ENCODE results near the gene KRR1.
"Not testable (repeated sequence)": the region's sequence is repeated elsewhere in the genome, so short reads cannot be mapped to it uniquely, and the experiment has no call there.

DNA sequence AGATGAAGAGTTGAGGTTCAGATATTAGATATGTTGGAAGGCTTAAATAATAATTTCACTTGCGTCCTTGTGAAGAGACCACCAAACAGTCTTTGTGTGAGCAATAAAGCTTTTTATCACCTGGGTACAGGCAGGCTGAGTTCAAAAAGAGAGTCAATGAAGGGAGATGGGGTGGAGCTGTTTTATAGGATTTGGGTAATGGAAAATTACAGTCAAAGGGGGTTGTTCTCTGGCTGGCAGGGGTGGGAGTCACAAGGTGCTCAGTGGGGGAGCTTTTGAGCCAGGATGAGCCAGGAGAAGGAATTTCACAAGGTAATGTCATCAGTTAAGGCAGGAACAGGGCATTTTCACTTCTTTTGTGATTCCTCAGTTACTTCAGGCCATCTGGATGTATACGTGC lies 27.0 kb downstream of the KRR1 start:
- not testable (repeated sequence) for TF ChIP-seq POLR2A (IDR thresholded peaks at IDR 0.05; ENCODE audit: insufficient read depth in 1 of 2, low read depth in 2 of 2, low read length in 2 of 2); USF2 (IDR thresholded peaks at IDR 0.05; ENCODE audit: low read depth, low read length); USF2 (CRISPR knock-in tag; IDR thresholded peaks at IDR 0.05; ENCODE audit: borderline replicate concordance); JUND (CRISPR knock-in tag; IDR thresholded peaks at IDR 0.05); KLF15 (CRISPR knock-in tag; IDR thresholded peaks at IDR 0.05; ENCODE audit: borderline replicate concordance); BRF2 (CRISPR knock-in tag; IDR thresholded peaks at IDR 0.05); YY1 (IDR thresholded peaks at IDR 0.05; ENCODE audit: insufficient read depth, insufficient replicate concordance, low read depth, low read length); CEBPZ (IDR thresholded peaks at IDR 0.05; ENCODE audit: low read length); SRSF1 (optimal IDR thresholded peaks at IDR 0.05; ENCODE audit: low read depth, low read length)
- TF ChIP-seq, protein P1, sequence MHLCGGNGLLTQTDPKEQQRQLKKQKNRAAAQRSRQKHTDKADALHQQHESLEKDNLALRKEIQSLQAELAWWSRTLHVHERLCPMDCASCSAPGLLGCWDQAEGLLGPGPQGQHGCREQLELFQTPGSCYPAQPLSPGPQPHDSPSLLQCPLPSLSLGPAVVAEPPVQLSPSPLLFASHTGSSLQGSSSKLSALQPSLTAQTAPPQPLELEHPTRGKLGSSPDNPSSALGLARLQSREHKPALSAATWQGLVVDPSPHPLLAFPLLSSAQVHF (CRISPR knock-in tag; IDR thresholded peaks at IDR 0.05): not testable (repeated sequence)
